Measurements from ENCODE around the gene PFKFB3.

Gene PFKFB3

DNA sequence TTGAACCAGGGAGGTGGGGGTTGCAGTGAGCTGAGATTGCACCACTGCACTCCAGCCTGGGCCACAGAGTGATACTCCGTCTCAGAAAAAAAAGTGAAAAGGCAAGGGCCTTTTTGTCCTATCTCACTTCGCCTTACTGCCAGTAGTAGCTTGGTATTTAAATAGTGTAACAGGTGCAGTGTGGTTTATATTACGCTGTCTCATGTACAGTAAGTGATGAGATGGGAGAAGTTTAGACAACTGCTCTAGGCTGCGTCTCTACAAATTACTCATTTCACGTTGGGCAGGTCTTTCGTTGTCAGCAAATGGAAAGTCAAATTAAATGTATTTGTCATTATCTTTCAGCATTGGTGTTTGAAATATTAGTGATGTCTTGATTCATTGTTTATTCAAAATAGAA, 15.5 kb upstream of the PFKFB3 start:
- TF ChIP-seq GATA3 (IDR thresholded peaks at IDR 0.05; ENCODE audit: low read depth, low read length) (no peak), GATA2 (IDR thresholded peaks at IDR 0.05; ENCODE audit: low read depth, low read length) (no peak)

DNA sequence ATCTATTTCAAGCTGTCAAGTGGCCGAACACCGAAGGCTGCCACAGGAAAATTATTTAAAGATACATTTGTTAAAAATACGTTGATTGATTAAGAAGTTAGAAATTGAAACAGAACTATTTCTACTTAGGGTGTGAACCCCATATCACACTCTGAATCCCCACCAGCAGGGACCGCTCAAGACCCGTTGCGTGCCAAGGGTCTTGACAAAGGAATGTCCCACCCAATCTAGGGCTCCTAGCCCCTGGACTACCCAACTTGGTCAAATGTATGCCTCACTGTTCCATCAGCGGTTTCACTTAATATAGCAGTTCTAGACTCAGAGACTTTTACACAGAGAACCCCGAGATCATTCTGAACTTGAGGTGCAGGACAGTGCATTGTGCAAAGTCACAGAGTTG, 11.6 kb upstream of the PFKFB3 start:
- no peak for TF ChIP-seq GATA3 (IDR thresholded peaks at IDR 0.05; ENCODE audit: low read depth, low read length)
- no peak for TF ChIP-seq GATA2 (IDR thresholded peaks at IDR 0.05; ENCODE audit: low read depth, low read length)

DNA sequence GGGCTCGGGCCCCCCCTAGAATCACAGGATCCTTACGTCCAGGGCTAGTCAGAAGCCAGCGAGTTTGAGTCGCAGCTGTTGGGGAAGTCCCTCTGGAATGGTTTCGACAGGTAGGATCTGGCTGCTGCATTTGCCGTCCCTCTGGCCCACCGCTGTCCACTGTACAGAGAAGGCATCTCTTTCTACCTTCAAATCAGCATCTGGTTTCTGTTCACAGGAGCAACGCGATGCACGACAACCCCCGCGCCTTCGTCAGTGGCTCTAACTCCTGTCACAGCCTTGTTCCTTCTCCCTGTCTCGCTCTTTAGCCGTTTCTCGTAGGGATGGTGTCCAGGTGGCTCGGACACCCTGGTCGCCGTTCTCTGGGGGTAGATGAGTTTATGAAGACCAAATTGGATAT, 11.2 kb upstream of the PFKFB3 start:
- TF ChIP-seq GATA2 (IDR thresholded peaks at IDR 0.05; ENCODE audit: low read depth, low read length) (no peak), GATA3 (IDR thresholded peaks at IDR 0.05; ENCODE audit: low read depth, low read length) (no peak)

DNA sequence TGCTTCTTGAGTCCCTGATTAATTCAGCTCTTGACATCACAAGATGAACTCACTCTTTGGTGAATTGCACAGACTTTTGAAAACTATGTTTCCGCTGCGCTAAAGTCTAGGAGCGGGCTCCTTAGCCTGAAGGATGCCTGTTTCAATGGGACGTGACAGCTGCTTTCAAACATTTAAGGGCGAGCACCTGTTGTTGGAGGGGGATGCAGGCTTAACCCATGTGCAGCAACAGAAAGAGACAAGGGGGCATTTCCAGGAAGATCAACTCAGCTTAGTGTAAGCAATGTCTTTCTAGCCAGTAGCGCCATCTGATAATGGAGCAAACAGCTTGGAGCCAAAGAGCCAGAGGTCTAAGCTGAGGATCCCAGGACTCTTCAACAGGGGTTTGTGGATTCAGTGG, 8.4 kb upstream of the PFKFB3 start:
- TF ChIP-seq GATA3 (IDR thresholded peaks at IDR 0.05; ENCODE audit: low read depth, low read length) (no peak), GATA2 (IDR thresholded peaks at IDR 0.05; ENCODE audit: low read depth, low read length) (no peak)

DNA sequence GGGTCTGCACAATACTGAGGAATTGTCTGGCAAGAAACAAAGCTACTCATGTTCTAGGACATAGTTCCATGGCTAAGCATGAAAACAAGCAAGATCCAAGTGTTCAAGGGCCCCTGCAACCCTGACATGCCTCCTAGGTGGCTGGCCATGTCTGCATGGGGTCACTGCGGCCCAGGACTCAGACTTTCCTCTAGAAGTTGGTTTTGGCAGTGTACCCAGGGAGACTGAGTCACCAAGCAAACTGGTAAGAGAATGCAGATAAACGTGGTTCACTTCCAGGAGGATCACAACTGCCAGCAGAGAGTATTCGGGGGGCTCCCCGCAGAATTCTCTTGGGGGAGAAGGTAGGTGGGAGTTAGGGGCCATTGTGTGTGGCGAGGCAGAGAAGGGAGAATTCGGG, 7.4 kb upstream of the PFKFB3 start:
- TF ChIP-seq GATA3 (IDR thresholded peaks at IDR 0.05; ENCODE audit: low read depth, low read length) (no peak), GATA2 (IDR thresholded peaks at IDR 0.05; ENCODE audit: low read depth, low read length) (no peak)

DNA sequence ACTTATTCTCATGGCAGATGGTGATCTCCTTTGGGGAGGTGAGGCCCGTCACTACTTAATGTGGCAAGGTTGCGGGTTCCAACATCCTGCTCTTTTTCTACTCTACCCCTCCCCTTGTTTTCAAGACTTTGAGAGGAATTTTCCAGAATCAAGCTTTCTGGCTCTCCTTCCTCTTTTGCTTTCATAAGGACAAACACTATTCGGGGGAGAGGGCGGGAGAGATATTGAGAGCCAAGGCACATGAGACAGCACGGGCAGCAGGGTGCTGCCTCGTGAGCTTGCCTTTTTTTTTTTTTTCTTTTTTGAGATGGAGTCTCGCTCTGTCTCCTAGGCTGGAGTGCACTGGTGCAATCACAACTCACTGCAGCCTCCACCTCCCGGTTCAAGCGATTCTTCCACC, 6.9 kb upstream of the PFKFB3 start:
- no peak for TF ChIP-seq GATA3 (IDR thresholded peaks at IDR 0.05; ENCODE audit: low read depth, low read length)
- no peak for TF ChIP-seq GATA2 (IDR thresholded peaks at IDR 0.05; ENCODE audit: low read depth, low read length)

DNA sequence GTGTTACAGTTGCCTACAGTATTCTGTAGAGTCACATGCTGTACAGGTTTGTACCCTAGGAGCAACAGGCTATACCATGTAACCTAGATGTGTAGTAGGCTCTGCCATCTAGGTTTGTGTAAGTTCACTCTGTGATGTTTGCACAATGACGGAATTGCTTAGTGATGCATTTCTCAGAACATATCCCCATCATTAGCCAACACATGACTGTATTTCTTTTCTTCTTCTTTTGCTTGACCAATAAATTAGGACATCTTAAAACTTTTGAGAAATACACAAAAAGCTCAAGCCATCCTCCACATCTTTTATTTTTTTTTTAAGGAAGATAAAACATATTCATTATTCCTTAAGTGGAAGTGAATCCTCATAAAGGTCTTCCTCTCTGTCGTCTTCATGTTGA, 5.4 kb upstream of the PFKFB3 start:
- TF ChIP-seq GATA3 (IDR thresholded peaks at IDR 0.05; ENCODE audit: low read depth, low read length): no peak
- no peak for TF ChIP-seq GATA2 (IDR thresholded peaks at IDR 0.05; ENCODE audit: low read depth, low read length)

- TF ChIP-seq GATA2 (IDR thresholded peaks at IDR 0.05; ENCODE audit: low read depth, low read length) (no peak), GATA3 (IDR thresholded peaks at IDR 0.05; ENCODE audit: low read depth, low read length) (no peak)
These were observed 4.6 kb upstream of the PFKFB3 start for GRCh38 chr10:6198171-6198570.

DNA sequence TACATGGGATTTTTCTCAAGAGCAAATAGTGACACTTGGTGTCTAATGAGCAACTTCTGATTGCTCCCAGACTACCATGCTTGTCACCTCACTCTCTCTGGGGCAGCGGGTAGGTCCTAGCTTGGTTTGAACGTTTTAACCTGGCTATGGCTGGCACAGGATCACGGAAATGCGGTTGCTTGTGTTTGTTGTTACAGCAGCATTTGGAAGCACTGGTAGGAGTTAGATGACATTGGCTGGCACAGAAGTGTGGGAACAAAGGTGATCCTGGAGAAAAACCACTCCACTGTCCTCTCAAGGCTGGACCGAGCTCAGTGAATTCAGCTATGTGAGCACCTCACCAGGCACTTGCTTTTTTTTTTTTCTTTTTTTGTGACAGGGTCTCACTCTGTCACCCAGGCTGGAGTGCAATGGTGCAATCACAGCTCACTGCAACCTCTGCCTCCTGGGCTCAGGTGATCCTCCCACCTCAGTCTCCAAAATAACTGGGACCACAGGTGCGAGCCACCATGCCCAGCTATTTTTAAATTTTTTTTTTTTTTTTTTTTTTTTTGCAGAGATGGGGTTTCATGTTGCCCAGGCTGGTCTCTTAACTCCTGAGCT, 3.5 kb upstream of the PFKFB3 start:
- no peak for TF ChIP-seq GATA2 (IDR thresholded peaks at IDR 0.05; ENCODE audit: low read depth, low read length)
- no peak for TF ChIP-seq GATA3 (IDR thresholded peaks at IDR 0.05; ENCODE audit: low read depth, low read length)

DNA sequence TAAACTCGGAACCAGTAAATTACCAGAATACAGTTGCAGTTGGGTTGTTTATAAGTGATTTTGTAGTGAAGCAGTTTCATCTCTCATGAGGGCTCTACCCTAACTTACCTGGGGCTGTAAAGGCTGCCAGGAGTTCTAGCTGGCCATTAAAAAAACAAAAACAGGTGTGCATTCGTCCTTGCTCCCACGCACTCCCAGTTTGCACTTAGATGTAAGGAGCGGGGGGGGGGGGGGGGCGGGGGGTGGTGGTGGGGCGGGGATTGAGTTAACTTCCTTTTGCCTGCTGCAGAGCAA, 2.3 kb upstream of the PFKFB3 start:
- no peak for TF ChIP-seq GATA3 (IDR thresholded peaks at IDR 0.05; ENCODE audit: low read depth, low read length)
- no peak for TF ChIP-seq GATA2 (IDR thresholded peaks at IDR 0.05; ENCODE audit: low read depth, low read length)

DNA sequence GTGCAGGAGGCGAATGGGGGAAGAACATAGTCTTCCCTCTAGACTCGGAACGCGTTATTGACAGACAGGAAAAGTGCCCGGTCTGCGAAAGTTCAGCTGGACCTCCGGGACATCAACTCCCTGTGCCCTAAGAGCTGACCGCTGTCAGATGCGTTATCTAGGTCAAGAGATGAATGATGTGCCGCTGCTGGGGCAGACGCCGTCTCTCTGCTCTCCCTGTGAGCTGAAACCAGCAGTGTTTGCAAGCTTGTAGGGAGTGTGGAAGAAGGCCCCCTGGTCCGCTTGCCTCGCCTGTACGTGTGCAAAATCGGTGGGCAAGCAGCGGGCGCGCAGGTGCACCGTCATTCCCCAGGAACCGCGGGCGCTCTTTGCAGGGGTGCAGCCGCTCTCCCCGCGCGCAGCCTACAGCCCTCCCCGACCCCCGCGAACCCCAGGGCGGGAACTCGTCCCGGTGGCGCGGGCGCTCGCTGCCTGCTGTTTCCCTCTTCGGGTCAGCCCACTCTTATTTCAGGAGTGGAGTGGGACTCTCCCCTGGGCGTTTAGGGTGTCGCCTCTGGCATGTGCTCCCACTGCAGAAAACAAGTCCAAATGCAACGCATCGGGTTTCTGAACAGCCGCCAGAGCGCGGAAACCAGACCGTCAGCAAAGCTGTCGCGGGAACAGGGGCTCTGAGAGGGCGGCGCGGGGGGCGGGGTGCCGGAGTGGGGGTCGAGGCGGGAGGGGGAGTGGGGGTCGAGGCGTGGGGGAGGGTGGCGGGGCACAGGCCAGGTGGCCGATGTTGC, 1.8 kb upstream of the PFKFB3 start:
- TF ChIP-seq GATA2 (IDR thresholded peaks at IDR 0.05; ENCODE audit: low read depth, low read length): no peak
- TF ChIP-seq GATA3 (IDR thresholded peaks at IDR 0.05; ENCODE audit: low read depth, low read length): no peak

DNA sequence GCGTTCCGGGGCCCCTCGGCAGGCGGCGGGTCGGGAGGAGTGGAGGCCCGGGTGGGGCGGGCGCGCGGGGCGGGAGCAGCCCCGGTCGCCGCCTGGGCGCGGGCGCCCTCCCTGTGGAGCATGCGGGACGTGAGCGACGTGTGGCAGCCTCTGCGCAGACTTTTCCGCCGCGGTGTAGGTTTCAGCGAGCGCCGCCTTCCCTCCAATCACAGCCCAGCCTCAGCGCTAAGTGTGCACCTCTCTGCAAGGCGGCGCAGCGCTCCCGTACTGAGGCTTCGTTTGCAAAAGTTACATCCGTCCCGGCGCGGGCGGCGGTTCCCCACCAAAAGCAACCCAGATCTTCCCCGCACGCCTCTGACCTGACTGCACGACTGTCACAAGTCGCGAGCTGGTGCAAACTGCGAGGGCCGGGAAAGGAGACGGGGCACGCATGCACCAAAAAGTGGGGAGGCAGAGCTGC, 1.2 kb upstream of the PFKFB3 start:
- no peak for TF ChIP-seq GATA2 (IDR thresholded peaks at IDR 0.05; ENCODE audit: low read depth, low read length)
- no peak for TF ChIP-seq GATA3 (IDR thresholded peaks at IDR 0.05; ENCODE audit: low read depth, low read length)

- TF ChIP-seq GATA2 (IDR thresholded peaks at IDR 0.05; ENCODE audit: low read depth, low read length): no peak
- TF ChIP-seq GATA3 (IDR thresholded peaks at IDR 0.05; ENCODE audit: low read depth, low read length): no peak
These were observed 541 bp upstream of the PFKFB3 start for GRCh38 chr10:6202098-6202683.

DNA sequence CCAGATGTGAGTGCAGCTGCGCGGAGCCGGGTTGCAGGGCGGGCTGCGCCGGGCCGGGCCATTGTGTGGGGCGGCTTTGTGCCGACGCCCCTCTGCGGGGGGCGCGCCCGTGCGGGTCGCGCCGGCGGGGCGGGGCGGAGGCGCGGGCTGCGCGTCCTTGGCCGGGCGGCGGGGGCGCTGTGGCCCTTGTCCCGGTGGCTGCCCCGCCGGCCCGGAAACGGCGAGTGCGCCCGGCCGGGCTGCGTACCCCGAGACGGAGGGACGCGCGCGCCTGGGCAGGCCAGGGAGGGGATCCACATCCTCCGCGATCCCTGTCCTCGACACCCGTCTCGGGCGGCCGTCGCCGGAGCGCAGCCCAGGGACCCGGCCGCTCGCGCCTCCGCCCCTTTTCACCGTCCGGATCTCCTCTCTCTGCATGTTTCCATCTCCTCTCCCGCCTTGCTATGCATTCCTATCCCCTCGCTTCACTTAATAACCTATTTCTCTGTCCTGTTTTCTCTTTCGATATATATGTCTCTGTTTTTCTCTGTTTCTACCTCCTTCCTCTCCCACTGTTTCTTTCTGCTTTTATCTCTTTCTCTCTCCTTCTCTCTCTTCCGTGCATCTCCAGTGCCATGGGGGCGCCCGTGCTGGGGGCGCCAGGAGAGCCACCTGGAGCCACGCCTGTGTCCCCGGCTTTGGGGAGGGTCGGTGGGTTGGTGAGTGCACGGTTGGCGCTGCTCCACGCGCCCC, 765 bp downstream of the PFKFB3 start:
- TF ChIP-seq GATA2 (IDR thresholded peaks at IDR 0.05; ENCODE audit: low read depth, low read length) (no peak), GATA3 (IDR thresholded peaks at IDR 0.05; ENCODE audit: low read depth, low read length) (no peak)

- TF ChIP-seq GATA2 (IDR thresholded peaks at IDR 0.05; ENCODE audit: low read depth, low read length): no peak
- TF ChIP-seq GATA3 (IDR thresholded peaks at IDR 0.05; ENCODE audit: low read depth, low read length): no peak
These were observed 1.3 kb downstream of the PFKFB3 start for GRCh38 chr10:6204063-6204340.
